ENCODE measurements around the gene TOLLIP. TPM values are rescaled to one million over a fixed set of nuclear protein-coding genes. Genes with fewer than 3 reads are reported as not detected.

Gene TOLLIP
- total RNA-seq, 2 donors from 2014 or later = 51.1 to 63.9 TPM

- intact Hi-C loops (cut with DNase I) = no loop called here
- H3K36me3 ChIP-seq (replicated peaks in 1 of 2; ENCODE audit: insufficient read depth in 1 of 2, low read depth in 2 of 2) = peaks cover 3 to 49% of the 10 kb centered on the region in 2 donors
- H3K4me1 ChIP-seq = no peaks in the 10 kb centered on the region
- no peak overlapping the region for H3K27ac ChIP-seq
- no peaks in the 10 kb centered on the region for H3K27me3 ChIP-seq
- DNase-seq (no peak), ATAC-seq (no peak)
- H3K9me3 ChIP-seq = no peaks in the 10 kb centered on the region
- TF ChIP-seq POLR2A (IDR thresholded peaks at IDR 0.05) = no peak
- TF ChIP-seq CTCF (IDR thresholded peaks at IDR 0.05) = no peak
- WGBS, 2 donors = 91 to 95% methylated on average over 10 to 33 of the region's 33 CpGs
- H3K4me3 ChIP-seq = no peak overlapping the region
Observed at GRCh38 chr11:1289211-1289935, 20.1 kb downstream of the TOLLIP start.

- TF ChIP-seq CTCF (IDR thresholded peaks at IDR 0.05) (no peak), POLR2A (IDR thresholded peaks at IDR 0.05) (no peak)
- H3K27me3 ChIP-seq = no peaks in the 10 kb centered on the region
- ATAC-seq (no peak), DNase-seq (no peak)
- H3K27ac ChIP-seq = no peak overlapping the region
- H3K36me3 ChIP-seq (replicated peaks in 1 of 2; ENCODE audit: insufficient read depth in 1 of 2, low read depth in 2 of 2) = peaks cover 3 to 46% of the 10 kb centered on the region in 2 donors
- H3K4me1 ChIP-seq = no peaks in the 10 kb centered on the region
- no peaks in the 10 kb centered on the region for H3K9me3 ChIP-seq
- no peak overlapping the region for H3K4me3 ChIP-seq
- WGBS, 2 donors = 92% methylated on average over 21 to 25 of the region's 30 CpGs
- intact Hi-C loops (cut with DNase I) = no loop called here
Observed at GRCh38 chr11:1288426-1289151, 20.8 kb downstream of the TOLLIP start.

- TF ChIP-seq POLR2A (IDR thresholded peaks at IDR 0.05) (no peak), CTCF (IDR thresholded peaks at IDR 0.05) (no peak)
- no peak for ATAC-seq
Observed at GRCh38 chr11:1287928-1288327, 21.5 kb downstream of the TOLLIP start.

GRCh38 chr11:1285876-1286275, 23.6 kb downstream of the TOLLIP start:
- no peaks in the 10 kb centered on the region for H3K27me3 ChIP-seq
- intact Hi-C loops (cut with DNase I) = no loop called here
- H3K36me3 ChIP-seq (replicated peaks in 1 of 2; ENCODE audit: insufficient read depth in 1 of 2, low read depth in 2 of 2) = peaks cover 3 to 51% of the 10 kb centered on the region in 2 donors
- H3K27ac ChIP-seq = no peak overlapping the region
- no peak for ATAC-seq
- no peaks in the 10 kb centered on the region for H3K9me3 ChIP-seq
- H3K4me1 ChIP-seq = no peaks in the 10 kb centered on the region
- no peak for TF ChIP-seq CTCF (IDR thresholded peaks at IDR 0.05)
- TF ChIP-seq POLR2A (IDR thresholded peaks at IDR 0.05) = no peak
- H3K4me3 ChIP-seq = no peak overlapping the region
- DNase-seq = no peak
- 88 to 96% methylated on average over 12 to 17 of the region's 17 CpGs for WGBS, 2 donors

More at GRCh38 chr11:1287928-1288327, 21.5 kb downstream of the TOLLIP start:
- no peaks in the 10 kb centered on the region for H3K4me1 ChIP-seq
- no peak overlapping the region for H3K27ac ChIP-seq
- intact Hi-C loops (cut with DNase I) = no loop called here
- WGBS, 2 donors = 93 to 100% methylated on average over 3 to 8 of the region's 9 CpGs
- no peaks in the 10 kb centered on the region for H3K27me3 ChIP-seq
- no peak overlapping the region for H3K4me3 ChIP-seq
- H3K36me3 ChIP-seq (replicated peaks in 1 of 2; ENCODE audit: insufficient read depth in 1 of 2, low read depth in 2 of 2) = peaks cover 3 to 47% of the 10 kb centered on the region in 2 donors
- H3K9me3 ChIP-seq = no peaks in the 10 kb centered on the region
- no peak for DNase-seq

Data from body of pancreas (tissue), 4 donors.